NCI-H187 treated with DMSO at 0.1 percent for 48 hours (cell line): ENCODE data around the gene STAT5B.
"Not testable (repeated sequence)": the region's sequence is repeated elsewhere in the genome, so short reads cannot be mapped to it uniquely, and the experiment has no call there.

Experiments
- DNase-seq: peaks from one replicate; lab custom pipeline; 2025; lab: John Stamatoyannopoulos, UW

The STAT5B gene

GRCh38 chr17:42193969-42194899 is 82.0 kb downstream of the STAT5B start, which contains the start of gene GHDC:
Gene GHDC (minus strand): TSS chr17:42194494. CDS start chr17:42193581, 913 bp downstream.
- DNase-seq, result peak; percentile 79

- DNase-seq, result no peak
Measured at GRCh38 chr17:42193216-42193968, 82.8 kb downstream of the STAT5B start.

GRCh38 chr17:42192189-42193126 is 83.7 kb downstream of the STAT5B start:
- DNase-seq, result no peak

- no peak for DNase-seq
Measured at GRCh38 chr17:42191275-42191608, 84.9 kb downstream of the STAT5B start.

GRCh38 chr17:42190491-42191274 is 85.5 kb downstream of the STAT5B start:
- no peak for DNase-seq

GRCh38 chr17:42189651-42189965 is 86.6 kb downstream of the STAT5B start:
- DNase-seq, result no peak

GRCh38 chr17:42188749-42189650 is 87.2 kb downstream of the STAT5B start:
- DNase-seq, result no peak

GRCh38 chr17:42187833-42188232 is 88.4 kb downstream of the STAT5B start:
- DNase-seq, result no peak

GRCh38 chr17:42186191-42186590 is 90.0 kb downstream of the STAT5B start:
- DNase-seq, result not testable (repeated sequence)

- DNase-seq, result no peak
Measured at GRCh38 chr17:42185621-42185930, 90.6 kb downstream of the STAT5B start.

GRCh38 chr17:42184713-42185620 is 91.2 kb downstream of the STAT5B start, which contains the start of gene HCRT:
Gene HCRT (minus strand): TSS chr17:42185452. CDS start chr17:42185365, 87 bp downstream.
- DNase-seq, result no peak

GRCh38 chr17:42183741-42184711 is 92.2 kb downstream of the STAT5B start:
- DNase-seq, result no peak

- DNase-seq, result no peak
Measured at GRCh38 chr17:42182927-42183734, 93.1 kb downstream of the STAT5B start.

- no peak for DNase-seq
Measured at GRCh38 chr17:42181851-42182207, 94.4 kb downstream of the STAT5B start.

- DNase-seq, result no peak
Measured at GRCh38 chr17:42180922-42181850, 95.0 kb downstream of the STAT5B start, which contains the start of gene KCNH4. Gene KCNH4 (minus strand): TSS chr17:42181142. CDS start chr17:42180945, 197 bp downstream.

GRCh38 chr17:42180411-42180921 is 95.7 kb downstream of the STAT5B start:
- no peak for DNase-seq
